Stimulated activated CD8-positive, alpha-beta memory T cell treated with anti-CD3 and anti-CD28 coated beads, Interleukin-7, amount 100 ng/mL, for 48 hours (primary cell): ENCODE results near the gene SPINDOC.

ENCODE experiments used
- DNase-seq, 2 donors: peaks; one replicate each; pipeline ENCODE4 v3.0.0-alpha.2; 2020; ENCODE audit warnings: low read depth in 1 of 2; ENCODE audit errors: extremely low read depth in 1 of 2

The SPINDOC gene

GRCh38 chr11:63829823-63830489, 16.7 kb downstream of the SPINDOC start:
- DNase-seq: peak in 1 of 2 donors; percentile 14

- no peak for DNase-seq
These were observed 18.1 kb downstream of the SPINDOC start for GRCh38 chr11:63831326-63831725.

- DNase-seq: no peak
These were observed 19.1 kb downstream of the SPINDOC start for GRCh38 chr11:63832336-63832735.

- DNase-seq: no peak
These were observed 19.8 kb downstream of the SPINDOC start for GRCh38 chr11:63833048-63833447.

- no peak for DNase-seq
These were observed 21.4 kb downstream of the SPINDOC start for GRCh38 chr11:63834535-63835157.

- DNase-seq: no peak
These were observed 21.9 kb downstream of the SPINDOC start for GRCh38 chr11:63835158-63835545.

GRCh38 chr11:63837027-63837688, 23.9 kb downstream of the SPINDOC start:
- peak; percentile 32 to 57 for DNase-seq

GRCh38 chr11:63837739-63838138, 24.5 kb downstream of the SPINDOC start:
- no peak for DNase-seq

GRCh38 chr11:63838150-63838677, 25.0 kb downstream of the SPINDOC start:
- DNase-seq: no peak

- peak; percentile 96 to 99 for DNase-seq
These were observed 25.6 kb downstream of the SPINDOC start, which contains the start of gene MARK2 for GRCh38 chr11:63838678-63839507. Gene MARK2 (plus strand): TSS chr11:63839110. CDS start chr11:63839507, 397 bp downstream.

GRCh38 chr11:63839508-63840355, 26.5 kb downstream of the SPINDOC start:
- DNase-seq: peak in 1 of 2 donors; percentile 9

- DNase-seq: no peak
These were observed 27.3 kb downstream of the SPINDOC start for GRCh38 chr11:63840356-63841060.

- DNase-seq: no peak
These were observed 28.3 kb downstream of the SPINDOC start for GRCh38 chr11:63841554-63841953.

- DNase-seq: no peak
These were observed 29.8 kb downstream of the SPINDOC start for GRCh38 chr11:63843041-63843440.

- DNase-seq: no peak
These were observed 31.6 kb downstream of the SPINDOC start for GRCh38 chr11:63844836-63845235.

- DNase-seq: no peak
These were observed 32.0 kb downstream of the SPINDOC start for GRCh38 chr11:63845303-63845702.

GRCh38 chr11:63845911-63846310, 32.7 kb downstream of the SPINDOC start:
- no peak for DNase-seq

GRCh38 chr11:63846897-63847296, 33.6 kb downstream of the SPINDOC start:
- no peak for DNase-seq

GRCh38 chr11:63847363-63847762, 34.1 kb downstream of the SPINDOC start:
- no peak for DNase-seq
